HL-60 (cell line): Measurements from ENCODE around the gene PCDHGA4.
A peak's percentile ranks its signal among the peaks of the same experiment; 100 is the strongest.

Source experiments
- DNase-seq, 2 experiments: peaks; one replicate each; pipeline ENCODE4 v3.0.0-alpha.2; 2010 to 2020; ENCODE audit warnings: low read depth in 1 of 2, low spot score in 1 of 2
- H3K27ac ChIP-seq: fragments of 250-450 bp; sonication (Bioruptor Pico); replicated peaks from 2 replicates; pipeline ENCODE4 v1.5.1; 2020; ENCODE audit warnings: mild to moderate bottlenecking, moderate library complexity
- H3K27me3 ChIP-seq: fragments of 250-450 bp; sonication (Bioruptor Pico); 2 replicates; pipeline ENCODE4 v1.5.1; 2021; ENCODE audit warnings: mild to moderate bottlenecking, moderate library complexity; ENCODE audit not compliant: insufficient read depth, poor library complexity, severe bottlenecking
- H3K4me3 ChIP-seq: replicated peaks from 2 replicates; pipeline ENCODE4 v1.5.1; 2011; ENCODE audit warnings: mild to moderate bottlenecking, control low read depth, low read length; ENCODE audit not compliant: insufficient read depth
- GABPA ChIP-seq: IDR thresholded peaks from 2 replicates; pipeline ENCODE4 v1.6.1; 2012; ENCODE audit warnings: low read depth
- POLR2AphosphoS5 ChIP-seq: IDR thresholded peaks from 2 replicates; pipeline ENCODE4 v1.6.1; 2012; ENCODE audit warnings: low read depth
- SPI1 ChIP-seq: IDR thresholded peaks from 2 replicates; pipeline ENCODE4 v1.6.1; 2012; ENCODE audit warnings: low read depth, mild to moderate bottlenecking, borderline replicate concordance
- TF ChIP-seq, protein P1 (sequence below): IDR thresholded peaks from one replicate; pipeline ENCODE4 v1.5.1; 2011; ENCODE audit warnings: low read length, control low read depth, inconsistent platforms; ENCODE audit not compliant: insufficient read depth
- TF ChIP-seq, protein P2 (sequence below): IDR thresholded peaks from 2 replicates; pipeline ENCODE4 v1.6.1; 2012; ENCODE audit warnings: low read depth; ENCODE audit not compliant: insufficient replicate concordance

The PCDHGA4 gene

GRCh38 chr5:141319202-141319601 lies 35.6 kb upstream of the PCDHGA4 start:
- no peak for DNase-seq
- TF ChIP-seq POLR2AphosphoS5 (no peak), SPI1 (no peak), GABPA (no peak)
- TF ChIP-seq, protein P1, sequence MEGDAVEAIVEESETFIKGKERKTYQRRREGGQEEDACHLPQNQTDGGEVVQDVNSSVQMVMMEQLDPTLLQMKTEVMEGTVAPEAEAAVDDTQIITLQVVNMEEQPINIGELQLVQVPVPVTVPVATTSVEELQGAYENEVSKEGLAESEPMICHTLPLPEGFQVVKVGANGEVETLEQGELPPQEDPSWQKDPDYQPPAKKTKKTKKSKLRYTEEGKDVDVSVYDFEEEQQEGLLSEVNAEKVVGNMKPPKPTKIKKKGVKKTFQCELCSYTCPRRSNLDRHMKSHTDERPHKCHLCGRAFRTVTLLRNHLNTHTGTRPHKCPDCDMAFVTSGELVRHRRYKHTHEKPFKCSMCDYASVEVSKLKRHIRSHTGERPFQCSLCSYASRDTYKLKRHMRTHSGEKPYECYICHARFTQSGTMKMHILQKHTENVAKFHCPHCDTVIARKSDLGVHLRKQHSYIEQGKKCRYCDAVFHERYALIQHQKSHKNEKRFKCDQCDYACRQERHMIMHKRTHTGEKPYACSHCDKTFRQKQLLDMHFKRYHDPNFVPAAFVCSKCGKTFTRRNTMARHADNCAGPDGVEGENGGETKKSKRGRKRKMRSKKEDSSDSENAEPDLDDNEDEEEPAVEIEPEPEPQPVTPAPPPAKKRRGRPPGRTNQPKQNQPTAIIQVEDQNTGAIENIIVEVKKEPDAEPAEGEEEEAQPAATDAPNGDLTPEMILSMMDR = no peak
- TF ChIP-seq, protein P2, sequence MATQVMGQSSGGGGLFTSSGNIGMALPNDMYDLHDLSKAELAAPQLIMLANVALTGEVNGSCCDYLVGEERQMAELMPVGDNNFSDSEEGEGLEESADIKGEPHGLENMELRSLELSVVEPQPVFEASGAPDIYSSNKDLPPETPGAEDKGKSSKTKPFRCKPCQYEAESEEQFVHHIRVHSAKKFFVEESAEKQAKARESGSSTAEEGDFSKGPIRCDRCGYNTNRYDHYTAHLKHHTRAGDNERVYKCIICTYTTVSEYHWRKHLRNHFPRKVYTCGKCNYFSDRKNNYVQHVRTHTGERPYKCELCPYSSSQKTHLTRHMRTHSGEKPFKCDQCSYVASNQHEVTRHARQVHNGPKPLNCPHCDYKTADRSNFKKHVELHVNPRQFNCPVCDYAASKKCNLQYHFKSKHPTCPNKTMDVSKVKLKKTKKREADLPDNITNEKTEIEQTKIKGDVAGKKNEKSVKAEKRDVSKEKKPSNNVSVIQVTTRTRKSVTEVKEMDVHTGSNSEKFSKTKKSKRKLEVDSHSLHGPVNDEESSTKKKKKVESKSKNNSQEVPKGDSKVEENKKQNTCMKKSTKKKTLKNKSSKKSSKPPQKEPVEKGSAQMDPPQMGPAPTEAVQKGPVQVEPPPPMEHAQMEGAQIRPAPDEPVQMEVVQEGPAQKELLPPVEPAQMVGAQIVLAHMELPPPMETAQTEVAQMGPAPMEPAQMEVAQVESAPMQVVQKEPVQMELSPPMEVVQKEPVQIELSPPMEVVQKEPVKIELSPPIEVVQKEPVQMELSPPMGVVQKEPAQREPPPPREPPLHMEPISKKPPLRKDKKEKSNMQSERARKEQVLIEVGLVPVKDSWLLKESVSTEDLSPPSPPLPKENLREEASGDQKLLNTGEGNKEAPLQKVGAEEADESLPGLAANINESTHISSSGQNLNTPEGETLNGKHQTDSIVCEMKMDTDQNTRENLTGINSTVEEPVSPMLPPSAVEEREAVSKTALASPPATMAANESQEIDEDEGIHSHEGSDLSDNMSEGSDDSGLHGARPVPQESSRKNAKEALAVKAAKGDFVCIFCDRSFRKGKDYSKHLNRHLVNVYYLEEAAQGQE = no peak
- H3K27ac ChIP-seq = no peak overlapping the region
- H3K4me3 ChIP-seq = no peak overlapping the region
- no peaks in the 10 kb centered on the region for H3K27me3 ChIP-seq

DNA sequence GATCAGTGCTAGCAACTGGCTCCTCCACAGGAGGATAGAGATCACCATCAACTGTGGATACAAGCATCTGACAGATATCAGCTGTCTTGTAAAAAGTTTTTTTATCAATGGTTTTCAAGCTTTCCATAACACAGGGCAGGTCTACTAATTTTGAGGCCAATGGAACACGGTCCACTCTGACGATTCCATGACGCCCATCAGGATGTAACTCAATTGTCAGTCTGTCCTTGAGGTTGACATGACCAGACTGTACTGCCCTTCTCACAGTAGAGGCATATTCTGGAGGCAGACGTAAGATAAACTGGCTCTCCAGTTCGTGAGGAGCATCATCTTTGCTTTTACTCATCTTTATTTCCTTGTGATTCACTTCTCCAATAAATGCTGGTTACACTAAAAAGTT lies 35.1 kb upstream of the PCDHGA4 start:
- no peak for DNase-seq
- Histone ChIP-seq H3K4me3 (peak overlapping the region; percentile 47), H3K27ac (peak overlapping the region; percentile 84; the same call in 1 of the 2 replicates), H3K27me3 (no peaks in the 10 kb centered on the region)
- TF ChIP-seq POLR2AphosphoS5 (no peak), GABPA (no peak), SPI1 (no peak)
- TF ChIP-seq, protein P1 = no peak
- TF ChIP-seq, protein P2 = no peak

- Histone ChIP-seq H3K27ac (peak within 1 kb of the TSS; percentile 84), H3K27me3 (no peaks in the 10 kb centered on the region), H3K4me3 (peak within 1 kb of the TSS; percentile 47)
- TF ChIP-seq, protein P2 = peak; percentile 45
- TF ChIP-seq, protein P1 = peak; percentile 76
- TF ChIP-seq GABPA (peak; percentile 42; the same call in 1 of the 2 replicates), POLR2AphosphoS5 (peak; percentile 81), SPI1 (peak; percentile 93)
- peak; percentile 64 to 88 for DNase-seq
Observed at GRCh38 chr5:141320225-141321169, 34.3 kb upstream of the PCDHGA4 start, which contains the start of gene TAF7. TSS of gene TAF7 (minus strand) at chr5:141320784. CDS start at chr5:141320044, 740 bp downstream.
